Omental fat pad (tissue), 4 donors: ENCODE data around the gene GRB2. TPM values are rescaled to one million over a fixed set of nuclear protein-coding genes. Genes with fewer than 3 reads are reported as not detected.

Experiments used
- ATAC-seq: fragments of 150-250 bp; one replicate; pipeline ENCODE4 v1.9.1; 2016; ENCODE audit warnings: mild to moderate bottlenecking, moderate library complexity; ENCODE audit not compliant: low FRiP score
- DNase-seq: peaks from one replicate; pipeline ENCODE4 v3.0.0-alpha.2; 2019; ENCODE audit warnings: low spot score
- CTCF ChIP-seq, 3 donors: fragments of 450-650 bp; IDR thresholded peaks; one replicate each; pipeline ENCODE4 v1.5.1; 2016 to 2017; ENCODE audit warnings: antibody characterized with exemption in 3 of 3, mild to moderate bottlenecking in 3 of 3, moderate library complexity in 2 of 3
- total RNA-seq, 4 donors: library from RNA; depleted of rRNA; stranded (reverse); fragments of >200 nt; gene quantifications; one replicate each; pipeline ENCODE4 v1.1.0, GENCODE V29; 2016

GRB2 gene
- total RNA-seq, 4 donors from 2014 or later = 87.4 to 152 (median 108) TPM

- ATAC-seq = no peak
- TF ChIP-seq CTCF (IDR thresholded peaks at IDR 0.05) = no peak
- DNase-seq = no peak
Measured at GRCh38 chr17:75411328-75412067, 6.0 kb upstream of the GRB2 start.

DNA sequence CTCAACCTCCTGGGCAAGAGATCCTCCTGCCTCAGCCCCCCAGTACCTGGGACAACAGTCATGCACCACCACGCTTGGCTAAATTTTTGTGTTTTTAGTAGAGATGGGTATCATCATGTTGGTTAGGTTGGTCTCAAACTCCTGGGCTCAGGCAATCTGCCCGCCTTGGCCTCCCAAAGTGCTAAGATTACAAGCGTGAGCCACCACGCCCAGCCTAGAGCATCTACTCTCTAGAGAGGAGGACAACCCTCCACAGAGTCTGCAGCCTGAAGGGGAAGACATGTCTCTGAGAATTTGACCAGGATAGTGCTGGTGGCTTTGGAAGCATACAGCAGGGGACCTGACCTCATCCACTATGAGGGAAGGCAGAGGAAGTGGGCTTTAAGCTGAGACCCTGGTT is 4.7 kb upstream of the GRB2 start:
- no peak for TF ChIP-seq CTCF (IDR thresholded peaks at IDR 0.05)
- ATAC-seq (no peak), DNase-seq (no peak)

DNA sequence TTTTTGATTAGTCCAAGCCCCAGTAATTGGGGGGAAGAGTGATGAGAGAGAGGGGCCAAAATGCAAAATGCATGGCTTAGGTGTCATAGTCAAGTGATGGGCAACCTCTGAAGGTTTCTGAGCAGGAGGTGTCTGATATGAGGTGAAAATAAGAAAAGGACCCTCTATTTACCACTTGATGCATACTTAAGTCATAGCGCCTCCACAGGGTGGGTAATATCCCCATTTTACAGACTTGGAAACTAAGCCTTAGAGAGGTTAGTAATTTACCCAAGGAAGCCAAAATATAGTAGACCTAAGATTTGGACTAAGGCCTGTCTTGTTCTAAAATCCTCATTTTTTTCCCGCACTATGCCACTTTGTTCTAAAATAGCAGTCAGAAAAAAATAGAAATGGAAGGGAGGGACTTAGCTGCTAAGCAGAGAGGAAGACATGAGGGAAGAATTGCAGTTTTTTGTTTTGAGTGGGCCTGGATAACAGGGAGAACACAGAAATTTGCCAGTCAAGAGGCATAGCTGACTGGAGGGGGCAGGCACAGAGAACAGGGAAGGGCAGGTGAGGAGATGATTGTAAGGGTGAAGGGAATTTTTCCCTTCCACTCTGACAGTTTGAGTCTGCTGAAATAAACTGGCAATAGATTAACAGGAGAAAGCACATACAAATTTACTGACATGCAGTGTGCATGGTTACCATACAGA is 2.3 kb upstream of the GRB2 start:
- TF ChIP-seq CTCF (IDR thresholded peaks at IDR 0.05) = no peak
- no peak for ATAC-seq
- DNase-seq = no peak

- no peak for TF ChIP-seq CTCF (IDR thresholded peaks at IDR 0.05)
- no peak for DNase-seq
- peak; percentile 26 for ATAC-seq
Measured at GRCh38 chr17:75406222-75406615, 741 bp upstream of the GRB2 start.

DNA sequence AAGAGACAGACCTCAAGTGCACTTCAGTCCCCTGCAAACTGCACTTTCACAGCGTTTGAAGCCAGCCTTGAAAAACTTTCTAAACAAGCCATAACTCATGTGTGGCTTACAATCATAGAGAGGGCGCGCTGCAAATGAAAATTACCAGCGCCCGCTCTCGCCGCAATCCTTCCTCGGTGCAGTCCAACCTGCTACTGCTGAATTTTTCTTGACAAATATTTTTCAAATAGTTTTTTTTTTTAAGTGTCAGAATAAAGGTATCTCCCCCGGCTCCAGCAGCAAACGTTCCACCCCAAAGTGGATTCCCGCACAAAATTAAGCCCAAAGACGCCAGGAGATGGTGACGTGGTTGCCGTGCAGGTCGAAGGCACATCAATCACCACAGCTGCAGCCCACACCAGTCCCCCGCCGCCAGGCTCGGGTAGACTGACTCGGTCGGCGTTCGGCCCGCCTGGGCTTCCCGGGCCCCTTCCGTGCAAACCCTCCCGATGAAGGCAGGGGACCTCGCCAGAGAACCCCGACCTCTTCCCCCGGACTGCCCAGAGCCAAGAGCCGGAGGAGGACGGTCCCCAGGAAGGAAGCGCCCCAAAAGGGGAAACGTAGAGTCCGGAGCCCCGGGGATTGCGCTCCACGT is 630 bp downstream of the GRB2 start:
- no peak for DNase-seq
- peak; percentile 26 for ATAC-seq
- no peak for TF ChIP-seq CTCF (IDR thresholded peaks at IDR 0.05)

- TF ChIP-seq CTCF (IDR thresholded peaks at IDR 0.05) = no peak
- no peak for DNase-seq
- no peak for ATAC-seq
Measured at GRCh38 chr17:75404223-75404730, 1.2 kb downstream of the GRB2 start.
